GM12891 (cell line): ENCODE measurements around the gene LRIT3. TPM values are rescaled to one million over a fixed set of nuclear protein-coding genes. Genes with fewer than 3 reads are reported as not detected.

ENCODE experiments used
- DNase-seq: peaks from one replicate; pipeline ENCODE4 v3.0.0; 2011; ENCODE audit warnings: low spot score; ENCODE audit not compliant: insufficient read length
- FAIRE-seq: peaks from 2 replicates; lab custom pipeline; 2011; peaks lifted over from hg19 to GRCh38; lab: Jason Lieb, UNC
- PAX5 ChIP-seq: IDR thresholded peaks from 2 replicates; pipeline ENCODE4 v1.6.1; 2011; ENCODE audit warnings: low read length, moderate library complexity, mild to moderate bottlenecking; ENCODE audit not compliant: insufficient read depth, severe bottlenecking
- POLR2A ChIP-seq: IDR thresholded peaks from 2 replicates; pipeline ENCODE4 v1.6.1; 2011; ENCODE audit warnings: low read depth, low read length, control low read depth
- POLR2AphosphoS5 ChIP-seq: IDR thresholded peaks from 2 replicates; pipeline ENCODE4 v1.6.1; 2011; ENCODE audit warnings: low read depth, low read length, control low read depth
- POU2F2 ChIP-seq: IDR thresholded peaks from 2 replicates; pipeline ENCODE4 v1.6.1; 2011; ENCODE audit warnings: low read depth, mild to moderate bottlenecking, control low read depth, low read length, moderate library complexity
- SPI1 ChIP-seq: IDR thresholded peaks from 2 replicates; pipeline ENCODE4 v1.6.1; 2011; ENCODE audit warnings: low read depth, low read length, control low read depth
- TAF1 ChIP-seq: IDR thresholded peaks from 2 replicates; pipeline ENCODE4 v1.6.1; 2011; ENCODE audit warnings: low read depth, low read length, control low read depth
- polyA plus RNA-seq: library from polyadenylated mRNA; unstranded; fragments of >200 nt; gene quantifications from one replicate; pipeline ENCODE4 v1.2.1, GENCODE V29; 2012; ENCODE audit warnings: low read depth, missing spikeins, inconsistent platforms; ENCODE audit not compliant: missing spikeins

The LRIT3 gene
- polyA plus RNA-seq: 0.06 TPM

GRCh38 chr4:109847896-109848442 is at the start of gene LRIT3:
TSS of gene LRIT3 (plus strand) at chr4:109848107. CDS start at chr4:109848202, 95 bp downstream.
- no peak for FAIRE-seq
- DNase-seq: no peak
- TF ChIP-seq POLR2AphosphoS5: no peak
- no peak for TF ChIP-seq PAX5
- TF ChIP-seq POLR2A: no peak
- TF ChIP-seq TAF1: no peak
- TF ChIP-seq SPI1: no peak
- no peak for TF ChIP-seq POU2F2

- FAIRE-seq (no peak), DNase-seq (no peak)
- TF ChIP-seq POLR2A: no peak
- no peak for TF ChIP-seq TAF1
- TF ChIP-seq SPI1: no peak
- no peak for TF ChIP-seq POU2F2
- no peak for TF ChIP-seq POLR2AphosphoS5
- TF ChIP-seq PAX5: no peak
Observed at GRCh38 chr4:109798866-109799265, 49.0 kb upstream of the LRIT3 start.

GRCh38 chr4:109801099-109801789 is 46.7 kb upstream of the LRIT3 start:
- DNase-seq (no peak), FAIRE-seq (no peak)
- TF ChIP-seq POLR2AphosphoS5: no peak

GRCh38 chr4:109801895-109802319 is 46.0 kb upstream of the LRIT3 start, which contains the start of gene CFI:
TSS of gene CFI (minus strand) at chr4:109801999. CDS start at chr4:109801971, 28 bp downstream.
- TF ChIP-seq POU2F2 (no peak), TAF1 (no peak), SPI1 (no peak), PAX5 (no peak), POLR2A (no peak), POLR2AphosphoS5 (no peak)
- DNase-seq (no peak), FAIRE-seq (no peak)

GRCh38 chr4:109803924-109804571 is 43.9 kb upstream of the LRIT3 start:
- DNase-seq (peak; percentile 4), FAIRE-seq (peak; percentile 77)
- TF ChIP-seq TAF1 (no peak), POLR2AphosphoS5 (no peak), POU2F2 (no peak), SPI1 (no peak), PAX5 (no peak), POLR2A (no peak)

GRCh38 chr4:109809655-109810054 is 38.3 kb upstream of the LRIT3 start:
- no peak for FAIRE-seq
- TF ChIP-seq POLR2A (no peak), PAX5 (no peak), POLR2AphosphoS5 (no peak), SPI1 (no peak), POU2F2 (no peak), TAF1 (no peak)
- no peak for DNase-seq

GRCh38 chr4:109810552-109811387 is 37.1 kb upstream of the LRIT3 start:
- DNase-seq: no peak
- FAIRE-seq: no peak
- TF ChIP-seq SPI1 (no peak), POU2F2 (no peak), POLR2AphosphoS5 (no peak), POLR2A (no peak), TAF1 (no peak), PAX5 (no peak)

- no peak for FAIRE-seq
- DNase-seq: no peak
- TF ChIP-seq PAX5 (no peak), TAF1 (no peak), POLR2AphosphoS5 (no peak), SPI1 (no peak), POLR2A (no peak), POU2F2 (no peak)
Observed at GRCh38 chr4:109811707-109812106, 36.2 kb upstream of the LRIT3 start.
